ENCODE data around the gene RSPH6A.
A peak's percentile ranks its signal among the peaks of the same experiment; 100 is the strongest.

Gene RSPH6A

GRCh38 chr19:45826934-45827333 lies 11.8 kb upstream of the RSPH6A start:
- no peaks in the 10 kb centered on the region for H3K4me1 ChIP-seq (ENCODE audit: control insufficient read depth, insufficient read depth, low read length)
- ChIA-PET POLR2A (interaction anchor here (1.2 to 1.6 kb wide), 2 partner anchors 36 to 54 kb away, joined by 3 read pairs; partner anchors contain the start of gene SYMPK), CTCF (interaction anchor here (0.9 to 4.1 kb wide), 3 partner anchors 10 to 55 kb away, joined by 5 to 35 read pairs (median 12); no protein-coding TSS in a partner anchor)
- peaks cover 13 to 93% of the 10 kb centered on the region in 2 experiments; a peak in 2 of 3 replicates for H3K36me3 ChIP-seq (ENCODE audit: control insufficient read depth in 2 of 2, insufficient read depth in 1 of 2, low read length in 2 of 2)
- H3K27ac ChIP-seq (ENCODE audit: extremely low read depth, low read depth, low read length): peak overlapping the region; percentile 4; the same call in 1 of the 2 replicates
- no peak for TF ChIP-seq ZNF362 (tag by site-specific recombination; IDR thresholded peaks at IDR 0.05)
- TF ChIP-seq KLF8 (tag by site-specific recombination; IDR thresholded peaks at IDR 0.05): no peak
- no peak for TF ChIP-seq ZXDB (tag by site-specific recombination; IDR thresholded peaks at IDR 0.05)
- no peak for TF ChIP-seq ZNF280D (tag by site-specific recombination; IDR thresholded peaks at IDR 0.05)
- no peak for TF ChIP-seq REPIN1 (tag by site-specific recombination; IDR thresholded peaks at IDR 0.05; ENCODE audit: low read depth)
- no peak for TF ChIP-seq ZNF354C (tag by site-specific recombination; IDR thresholded peaks at IDR 0.05; ENCODE audit: borderline replicate concordance, low read depth)
- TF ChIP-seq WT1 (tag by site-specific recombination; IDR thresholded peaks at IDR 0.05): no peak
- no peak for TF ChIP-seq ZNF214 (tag by site-specific recombination; IDR thresholded peaks at IDR 0.05; ENCODE audit: borderline replicate concordance)
- no peak for TF ChIP-seq ZEB2 (tag by site-specific recombination; IDR thresholded peaks at IDR 0.05)
- H3K9me3 ChIP-seq (ENCODE audit: control insufficient read depth, insufficient read depth, low read depth, low read length): no peaks in the 10 kb centered on the region
- no peak overlapping the region for H3K4me3 ChIP-seq (ENCODE audit: low read depth, low read length)

GRCh38 chr19:45825917-45826893 lies 11.1 kb upstream of the RSPH6A start:
- peaks cover 7 to 91% of the 10 kb centered on the region in 2 experiments; a peak in 2 of 3 replicates for H3K36me3 ChIP-seq (ENCODE audit: control insufficient read depth in 2 of 2, insufficient read depth in 1 of 2, low read length in 2 of 2)
- H3K27ac ChIP-seq (ENCODE audit: extremely low read depth, low read depth, low read length): peak overlapping the region; percentile 4; the same call in 1 of the 2 replicates
- no peak overlapping the region for H3K4me3 ChIP-seq (ENCODE audit: low read depth, low read length)
- CTCF ChIA-PET: interaction anchor here (0.6 to 4.1 kb wide), 4 partner anchors 9 to 333 kb away, joined by 4 to 35 read pairs (median 8); no protein-coding TSS in a partner anchor
- H3K9me3 ChIP-seq (ENCODE audit: control insufficient read depth, insufficient read depth, low read depth, low read length): no peaks in the 10 kb centered on the region
- POLR2A ChIA-PET: interaction anchor here (0.6 to 2.1 kb wide), 5 partner anchors 9 to 601 kb away, joined by 3 to 6 read pairs (median 3); partner anchors contain the start of gene SYMPK
- H3K4me1 ChIP-seq (ENCODE audit: control insufficient read depth, insufficient read depth, low read length): no peaks in the 10 kb centered on the region
- TF ChIP-seq ZNF777 (tag by site-specific recombination; IDR thresholded peaks at IDR 0.05; ENCODE audit: borderline replicate concordance): no peak
- TF ChIP-seq ZNF664 (tag by site-specific recombination; IDR thresholded peaks at IDR 0.05): no peak
- no peak for TF ChIP-seq ZFHX2 (tag by site-specific recombination; conservative IDR thresholded peaks at IDR 0.05)
- TF ChIP-seq PRDM2 (tag by site-specific recombination; IDR thresholded peaks at IDR 0.05; ENCODE audit: borderline replicate concordance): no peak

All from HEK293 (cell line).